Fibroblast of the aortic adventitia (primary cell): Measurements from ENCODE around the gene SASH3. TPM values are rescaled to one million over a fixed set of nuclear protein-coding genes. Genes with fewer than 3 reads are reported as not detected.

Experiments used
- DNase-seq: peaks from one replicate; pipeline ENCODE4 v3.0.0-alpha.2; 2010; ENCODE audit warnings: low read depth
- H3K4me3 ChIP-seq: 2 replicates; pipeline ENCODE4 v1.5.1; 2011; ENCODE audit warnings: low read depth, mild to moderate bottlenecking, control low read depth, low read length, moderate library complexity
- total RNA-seq: library from RNA; depleted of rRNA; stranded (reverse); fragments of >200 nt; gene quantifications from 2 replicates; pipeline ENCODE4 v1.2.3, GENCODE V29; 2012; ENCODE audit warnings: low replicate concordance
- TF ChIP-seq, protein P1 (sequence below): IDR thresholded peaks from 2 replicates; pipeline ENCODE4 v1.5.1; 2011; ENCODE audit warnings: mild to moderate bottlenecking, low read length, control low read depth, inconsistent platforms; ENCODE audit not compliant: insufficient read depth

Gene SASH3
- total RNA-seq, 1 donor, result not detected

DNA sequence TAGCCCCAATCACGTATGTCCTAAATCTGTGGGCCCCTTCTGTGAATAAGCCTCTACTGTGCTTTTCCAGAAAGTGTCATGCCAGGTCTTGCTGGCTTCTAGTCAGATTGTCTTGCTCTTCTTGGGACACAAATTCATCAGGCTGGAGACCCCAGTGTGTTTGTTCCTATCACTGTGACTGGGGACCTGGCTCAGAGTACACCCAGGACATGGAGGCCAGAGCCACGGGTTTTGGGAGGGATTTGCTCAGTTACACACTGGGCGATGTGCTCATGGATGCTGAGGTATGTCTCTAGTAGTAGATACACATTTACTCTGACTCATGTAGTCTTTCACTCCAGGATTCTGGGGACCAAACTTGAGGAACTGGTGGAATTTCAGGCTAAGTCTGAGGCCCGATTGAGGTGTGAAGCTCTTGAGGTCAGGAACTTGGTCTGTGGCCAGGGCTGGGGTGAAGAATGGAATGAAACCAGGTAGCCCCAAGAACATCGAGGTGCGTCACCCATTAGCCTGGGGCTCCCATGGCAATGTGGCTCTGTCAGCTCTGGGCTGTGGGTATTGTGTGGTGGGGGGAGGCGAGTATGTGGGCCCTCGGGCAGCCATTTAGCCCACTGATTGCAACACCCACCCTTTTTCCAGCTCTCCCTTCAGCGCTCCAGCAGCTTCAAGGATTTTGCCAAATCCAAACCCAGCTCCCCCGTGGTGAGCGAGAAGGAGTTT, 7.7 kb downstream of the SASH3 start:
- TF ChIP-seq, protein P1, sequence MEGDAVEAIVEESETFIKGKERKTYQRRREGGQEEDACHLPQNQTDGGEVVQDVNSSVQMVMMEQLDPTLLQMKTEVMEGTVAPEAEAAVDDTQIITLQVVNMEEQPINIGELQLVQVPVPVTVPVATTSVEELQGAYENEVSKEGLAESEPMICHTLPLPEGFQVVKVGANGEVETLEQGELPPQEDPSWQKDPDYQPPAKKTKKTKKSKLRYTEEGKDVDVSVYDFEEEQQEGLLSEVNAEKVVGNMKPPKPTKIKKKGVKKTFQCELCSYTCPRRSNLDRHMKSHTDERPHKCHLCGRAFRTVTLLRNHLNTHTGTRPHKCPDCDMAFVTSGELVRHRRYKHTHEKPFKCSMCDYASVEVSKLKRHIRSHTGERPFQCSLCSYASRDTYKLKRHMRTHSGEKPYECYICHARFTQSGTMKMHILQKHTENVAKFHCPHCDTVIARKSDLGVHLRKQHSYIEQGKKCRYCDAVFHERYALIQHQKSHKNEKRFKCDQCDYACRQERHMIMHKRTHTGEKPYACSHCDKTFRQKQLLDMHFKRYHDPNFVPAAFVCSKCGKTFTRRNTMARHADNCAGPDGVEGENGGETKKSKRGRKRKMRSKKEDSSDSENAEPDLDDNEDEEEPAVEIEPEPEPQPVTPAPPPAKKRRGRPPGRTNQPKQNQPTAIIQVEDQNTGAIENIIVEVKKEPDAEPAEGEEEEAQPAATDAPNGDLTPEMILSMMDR, result no peak
- no peak for DNase-seq
- H3K4me3 ChIP-seq, result no peak overlapping the region

- TF ChIP-seq, protein P1, result no peak
- no peak overlapping the region for H3K4me3 ChIP-seq
- DNase-seq, result no peak
These were observed 8.8 kb downstream of the SASH3 start for GRCh38 chrX:129788527-129788926.

DNA sequence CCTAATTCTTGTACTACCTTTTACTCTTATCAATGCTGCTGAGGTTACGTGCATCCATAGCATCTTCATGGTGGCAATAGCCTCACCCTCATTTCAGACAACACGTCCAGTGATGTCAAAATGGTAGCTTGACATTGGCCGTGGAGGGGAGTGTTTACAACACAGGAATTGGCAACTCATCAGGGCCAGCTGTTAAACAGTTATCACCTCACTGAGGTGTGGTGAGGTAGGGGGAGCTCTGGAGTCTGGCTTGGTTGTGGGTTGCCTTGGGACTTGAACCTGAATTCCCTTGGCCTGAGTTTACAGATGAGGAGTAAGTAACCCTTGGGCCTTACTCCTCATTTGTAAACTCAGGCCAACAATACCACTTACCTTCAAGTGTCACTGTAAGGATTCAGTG, 10.4 kb downstream of the SASH3 start:
- no peak overlapping the region for H3K4me3 ChIP-seq
- no peak for DNase-seq
- TF ChIP-seq, protein P1, result no peak

DNA sequence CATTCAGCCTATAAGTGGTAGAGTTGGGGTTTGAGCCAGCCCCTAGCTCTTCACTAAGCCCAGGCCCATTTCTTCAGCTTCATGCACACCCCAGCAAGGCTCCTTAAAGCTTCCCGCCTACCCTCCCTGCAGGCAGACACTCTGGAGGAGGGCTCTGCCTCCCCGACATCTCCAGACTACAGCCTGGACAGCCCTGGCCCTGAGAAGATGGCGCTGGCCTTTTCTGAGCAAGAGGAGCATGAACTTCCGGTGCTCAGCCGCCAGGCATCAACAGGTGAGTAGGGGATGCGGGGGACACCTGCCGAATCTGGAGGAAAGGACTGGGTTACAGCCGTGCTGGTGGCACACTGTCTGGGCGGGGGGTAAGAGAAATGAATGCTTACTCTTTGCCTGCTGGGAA, 11.1 kb downstream of the SASH3 start:
- H3K4me3 ChIP-seq, result no peak overlapping the region
- DNase-seq, result no peak
- TF ChIP-seq, protein P1, result no peak

- TF ChIP-seq, protein P1, result no peak
- DNase-seq, result no peak
- H3K4me3 ChIP-seq, result no peak overlapping the region
These were observed 11.6 kb downstream of the SASH3 start for GRCh38 chrX:129791336-129791735.

GRCh38 chrX:129791961-129792570, 12.3 kb downstream of the SASH3 start:
- peak; percentile 9 for DNase-seq
- no peak overlapping the region for H3K4me3 ChIP-seq
- TF ChIP-seq, protein P1, result no peak
